ENCODE measurements around the gene SPAG16.
"Not testable (repeated sequence)": the region's sequence is repeated elsewhere in the genome, so short reads cannot be mapped to it uniquely, and the experiment has no call there.

SPAG16 gene

DNA sequence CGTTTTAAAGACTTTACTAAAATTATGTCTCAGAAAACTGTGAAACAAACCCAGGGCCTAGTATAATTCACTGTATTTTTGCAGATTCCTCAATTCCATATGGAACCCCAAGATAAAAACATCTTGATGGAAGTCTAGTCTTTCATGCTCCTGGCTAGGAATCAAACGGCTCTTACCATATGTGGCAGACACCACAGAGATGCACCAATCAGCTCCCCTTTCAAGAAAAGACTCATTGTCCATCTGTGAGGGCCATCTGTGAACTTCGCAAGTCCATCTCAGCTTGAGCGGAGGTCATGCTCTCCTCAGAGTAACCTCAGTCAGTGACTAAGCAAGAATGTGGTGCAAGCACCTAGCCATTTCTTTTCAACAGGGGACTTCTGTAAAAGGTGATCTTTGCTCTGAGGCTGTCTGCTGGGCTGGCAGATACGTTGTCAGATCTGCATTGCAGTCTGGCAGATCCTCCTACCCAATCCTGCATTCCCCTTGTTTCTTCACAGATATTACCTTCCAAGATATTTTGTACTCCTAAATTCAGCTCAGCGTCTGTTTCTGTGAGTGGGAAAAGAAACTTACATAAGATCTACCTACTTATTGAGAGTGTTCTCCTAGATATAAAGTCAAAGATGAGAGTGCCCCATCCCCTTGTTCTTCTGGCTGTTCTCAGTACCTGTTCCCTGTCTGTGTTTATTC is 419.3 kb downstream of the SPAG16 start:
- H3K9me3 ChIP-seq (ENCODE audit: control insufficient read depth, insufficient read depth, low read depth, low read length): no peaks in the 10 kb centered on the region
- ChIA-PET POLR2A (no interaction called here), CTCF (no interaction called here)
- H3K4me1 ChIP-seq (ENCODE audit: control insufficient read depth, insufficient read depth, low read length): no peaks in the 10 kb centered on the region
- H3K36me3 ChIP-seq (ENCODE audit: control insufficient read depth in 2 of 2, insufficient read depth in 1 of 2, low read length in 2 of 2): no peaks in the 10 kb centered on the region
- TF ChIP-seq ZNF658 (tag by site-specific recombination; IDR thresholded peaks at IDR 0.05) (no peak), ZNF777 (tag by site-specific recombination; IDR thresholded peaks at IDR 0.05; ENCODE audit: borderline replicate concordance) (no peak), ZNF747 (tag by site-specific recombination; IDR thresholded peaks at IDR 0.05) (no peak), YY1 (tag by site-specific recombination; IDR thresholded peaks at IDR 0.05) (no peak), BCL11A (tag by site-specific recombination; IDR thresholded peaks at IDR 0.05; ENCODE audit: low read depth) (no peak), ZNF350 (tag by site-specific recombination; IDR thresholded peaks at IDR 0.05) (no peak), BCL6B (tag by site-specific recombination; IDR thresholded peaks at IDR 0.05) (no peak), ZNF629 (tag by site-specific recombination; IDR thresholded peaks at IDR 0.05) (no peak), ZNF302 (tag by site-specific recombination; IDR thresholded peaks at IDR 0.05; ENCODE audit: low read depth) (no peak), ZNF707 (tag by site-specific recombination; IDR thresholded peaks at IDR 0.05) (no peak), ZIC2 (tag by site-specific recombination; IDR thresholded peaks at IDR 0.05) (no peak)
- TF ChIP-seq, protein P1, sequence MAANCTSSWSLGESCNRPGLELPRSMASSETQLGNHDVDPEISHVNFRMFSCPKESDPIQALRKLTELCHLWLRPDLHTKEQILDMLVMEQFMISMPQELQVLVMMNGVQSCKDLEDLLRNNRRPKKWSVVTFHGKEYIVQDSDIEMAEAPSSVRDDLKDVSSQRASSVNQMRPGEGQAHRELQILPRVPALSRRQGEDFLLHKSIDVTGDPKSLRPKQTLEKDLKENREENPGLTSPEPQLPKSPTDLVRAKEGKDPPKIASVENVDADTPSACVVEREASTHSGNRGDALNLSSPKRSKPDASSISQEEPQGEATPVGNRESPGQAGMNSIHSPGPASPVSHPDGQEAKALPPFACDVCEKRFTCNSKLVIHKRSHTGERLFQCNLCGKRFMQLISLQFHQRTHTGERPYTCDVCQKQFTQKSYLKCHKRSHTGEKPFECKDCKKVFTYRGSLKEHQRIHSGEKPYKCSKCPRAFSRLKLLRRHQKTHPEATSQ (tag by site-specific recombination; IDR thresholded peaks at IDR 0.05): no peak
- H3K27ac ChIP-seq (ENCODE audit: extremely low read depth, low read depth, low read length): no peak overlapping the region
- H3K4me3 ChIP-seq (ENCODE audit: low read depth, low read length): no peak overlapping the region

GRCh38 chr2:213710164-213710563 is 425.9 kb downstream of the SPAG16 start:
- no peaks in the 10 kb centered on the region for H3K4me1 ChIP-seq (ENCODE audit: control insufficient read depth, insufficient read depth, low read length)
- TF ChIP-seq ATF2 (tag by site-specific recombination; IDR thresholded peaks at IDR 0.05; ENCODE audit: low read depth) (peak; percentile 69), SP7 (tag by site-specific recombination; IDR thresholded peaks at IDR 0.05) (no peak), ZSCAN30 (tag by site-specific recombination; IDR thresholded peaks at IDR 0.05) (no peak)
- H3K4me3 ChIP-seq (ENCODE audit: low read depth, low read length): no peak overlapping the region
- no peak overlapping the region for H3K27ac ChIP-seq (ENCODE audit: extremely low read depth, low read depth, low read length)
- no peaks in the 10 kb centered on the region for H3K36me3 ChIP-seq (ENCODE audit: control insufficient read depth in 2 of 2, insufficient read depth in 1 of 2, low read length in 2 of 2)
- CTCF ChIA-PET: no interaction called here
- POLR2A ChIA-PET: no interaction called here
- H3K9me3 ChIP-seq (ENCODE audit: control insufficient read depth, insufficient read depth, low read depth, low read length): no peaks in the 10 kb centered on the region

GRCh38 chr2:213718411-213718810 is 434.1 kb downstream of the SPAG16 start:
- H3K4me1 ChIP-seq (ENCODE audit: control insufficient read depth, insufficient read depth, low read length); H3K9me3 ChIP-seq (ENCODE audit: control insufficient read depth, insufficient read depth, low read depth, low read length); POLR2A ChIA-PET; CTCF ChIA-PET; H3K27ac ChIP-seq (ENCODE audit: extremely low read depth, low read depth, low read length); H3K4me3 ChIP-seq (ENCODE audit: low read depth, low read length); H3K36me3 ChIP-seq (ENCODE audit: control insufficient read depth in 2 of 2, insufficient read depth in 1 of 2, low read length in 2 of 2): not testable (repeated sequence)

DNA sequence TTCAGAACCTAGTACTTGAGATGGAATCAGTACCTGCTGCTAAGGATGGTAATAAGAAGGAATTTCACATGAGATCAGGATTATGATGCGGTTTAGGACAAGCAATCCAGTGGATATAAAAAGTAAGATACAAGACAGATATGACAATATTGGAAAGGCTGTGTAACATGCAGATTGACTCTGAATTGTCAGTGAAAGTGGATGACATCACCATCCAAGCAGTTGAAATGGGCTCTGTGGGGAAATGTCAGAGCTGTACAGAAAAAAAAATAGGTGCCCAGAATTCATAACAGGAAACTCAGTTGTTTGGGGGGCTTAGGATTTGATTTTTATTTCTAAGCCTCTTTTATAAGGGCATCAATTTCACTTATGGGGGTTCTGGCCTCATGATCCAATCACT is 438.3 kb downstream of the SPAG16 start:
- no peaks in the 10 kb centered on the region for H3K9me3 ChIP-seq (ENCODE audit: control insufficient read depth, insufficient read depth, low read depth, low read length)
- H3K36me3 ChIP-seq (ENCODE audit: control insufficient read depth in 2 of 2, insufficient read depth in 1 of 2, low read length in 2 of 2): no peaks in the 10 kb centered on the region
- no peak overlapping the region for H3K4me3 ChIP-seq (ENCODE audit: low read depth, low read length)
- H3K27ac ChIP-seq (ENCODE audit: extremely low read depth, low read depth, low read length): no peak overlapping the region
- no peaks in the 10 kb centered on the region for H3K4me1 ChIP-seq (ENCODE audit: control insufficient read depth, insufficient read depth, low read length)
- CTCF ChIA-PET: interaction anchor here (0.9 kb wide), 1 partner anchor 20 kb away, joined by 3 read pairs; no protein-coding TSS in a partner anchor
- POLR2A ChIA-PET: no interaction called here
- TF ChIP-seq ZNF514 (tag by site-specific recombination; IDR thresholded peaks at IDR 0.05) (no peak), ZBTB17 (tag by site-specific recombination; IDR thresholded peaks at IDR 0.05) (no peak), ZNF600 (tag by site-specific recombination; IDR thresholded peaks at IDR 0.05) (no peak), ZNF132 (tag by site-specific recombination; IDR thresholded peaks at IDR 0.05; ENCODE audit: borderline replicate concordance) (no peak), ZNF501 (tag by site-specific recombination; IDR thresholded peaks at IDR 0.05) (no peak), PRDM10 (tag by site-specific recombination; IDR thresholded peaks at IDR 0.05) (no peak), ZNF391 (tag by site-specific recombination; IDR thresholded peaks at IDR 0.05; ENCODE audit: borderline replicate concordance, low read depth) (no peak)
